GM19240 (cell line): Measurements from ENCODE around the gene FUCA2.
"Not testable (repeated sequence)": the region's sequence is repeated elsewhere in the genome, so short reads cannot be mapped to it uniquely, and the experiment has no call there.

Experiments
- DNase-seq: peaks from one replicate; pipeline ENCODE4 v3.0.0; 2011; ENCODE audit warnings: low spot score; ENCODE audit not compliant: insufficient read length

The FUCA2 gene

GRCh38 chr6:143536866-143537691 lies 25.6 kb upstream of the FUCA2 start:
- DNase-seq, result no peak

GRCh38 chr6:143536461-143536865 lies 24.9 kb upstream of the FUCA2 start:
- DNase-seq, result no peak

- DNase-seq, result no peak
These were observed 23.7 kb upstream of the FUCA2 start for GRCh38 chr6:143535189-143535614.

GRCh38 chr6:143531720-143532499 lies 20.4 kb upstream of the FUCA2 start:
- DNase-seq, result no peak

- no peak for DNase-seq
These were observed 17.6 kb upstream of the FUCA2 start for GRCh38 chr6:143529095-143529494.

GRCh38 chr6:143528164-143528811 lies 16.8 kb upstream of the FUCA2 start:
- DNase-seq, result no peak

GRCh38 chr6:143527677-143528076 lies 16.2 kb upstream of the FUCA2 start:
- DNase-seq, result no peak

- DNase-seq, result no peak
These were observed 13.8 kb upstream of the FUCA2 start for GRCh38 chr6:143525356-143525755.

GRCh38 chr6:143522039-143522600 lies 10.6 kb upstream of the FUCA2 start:
- no peak for DNase-seq

- no peak for DNase-seq
These were observed 5.9 kb upstream of the FUCA2 start for GRCh38 chr6:143517447-143517773.

GRCh38 chr6:143516690-143517446 lies 5.3 kb upstream of the FUCA2 start:
- DNase-seq, result no peak

- DNase-seq, result no peak
These were observed 4.3 kb upstream of the FUCA2 start for GRCh38 chr6:143515766-143516355.

GRCh38 chr6:143515061-143515760 lies 3.7 kb upstream of the FUCA2 start:
- no peak for DNase-seq

GRCh38 chr6:143513410-143513809 lies 1.9 kb upstream of the FUCA2 start:
- DNase-seq, result no peak

- not testable (repeated sequence) for DNase-seq
These were observed 1.2 kb downstream of the FUCA2 start for GRCh38 chr6:143510326-143510725.

GRCh38 chr6:143507358-143508145 lies 4.0 kb downstream of the FUCA2 start:
- peak; percentile 10 for DNase-seq

- DNase-seq, result no peak
These were observed 4.9 kb downstream of the FUCA2 start for GRCh38 chr6:143506620-143507019.

GRCh38 chr6:143506199-143506598 lies 5.3 kb downstream of the FUCA2 start:
- no peak for DNase-seq

- no peak for DNase-seq
These were observed 6.0 kb downstream of the FUCA2 start for GRCh38 chr6:143505537-143505936.
